ENCODE data around the gene MPDZ.

DNA sequence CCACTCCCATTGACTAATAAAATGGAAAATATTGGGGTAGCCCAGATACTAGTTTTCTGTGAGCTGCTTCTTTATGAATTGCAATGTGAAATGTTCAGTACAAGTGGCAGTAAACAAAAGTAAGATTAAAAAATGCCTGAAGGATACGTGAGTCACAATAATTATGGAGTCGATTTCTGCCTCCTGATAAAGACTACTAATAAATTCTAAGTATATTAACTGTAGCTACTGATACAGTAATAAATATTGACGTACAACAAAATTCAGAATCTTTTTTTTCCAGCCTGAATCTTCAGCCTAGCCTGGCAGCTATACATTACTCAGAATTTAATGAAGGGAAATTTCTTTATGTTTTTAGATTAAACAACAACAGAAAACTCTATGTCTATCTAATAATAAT is 218.1 kb downstream of the MPDZ start:
- TF ChIP-seq, protein P1, sequence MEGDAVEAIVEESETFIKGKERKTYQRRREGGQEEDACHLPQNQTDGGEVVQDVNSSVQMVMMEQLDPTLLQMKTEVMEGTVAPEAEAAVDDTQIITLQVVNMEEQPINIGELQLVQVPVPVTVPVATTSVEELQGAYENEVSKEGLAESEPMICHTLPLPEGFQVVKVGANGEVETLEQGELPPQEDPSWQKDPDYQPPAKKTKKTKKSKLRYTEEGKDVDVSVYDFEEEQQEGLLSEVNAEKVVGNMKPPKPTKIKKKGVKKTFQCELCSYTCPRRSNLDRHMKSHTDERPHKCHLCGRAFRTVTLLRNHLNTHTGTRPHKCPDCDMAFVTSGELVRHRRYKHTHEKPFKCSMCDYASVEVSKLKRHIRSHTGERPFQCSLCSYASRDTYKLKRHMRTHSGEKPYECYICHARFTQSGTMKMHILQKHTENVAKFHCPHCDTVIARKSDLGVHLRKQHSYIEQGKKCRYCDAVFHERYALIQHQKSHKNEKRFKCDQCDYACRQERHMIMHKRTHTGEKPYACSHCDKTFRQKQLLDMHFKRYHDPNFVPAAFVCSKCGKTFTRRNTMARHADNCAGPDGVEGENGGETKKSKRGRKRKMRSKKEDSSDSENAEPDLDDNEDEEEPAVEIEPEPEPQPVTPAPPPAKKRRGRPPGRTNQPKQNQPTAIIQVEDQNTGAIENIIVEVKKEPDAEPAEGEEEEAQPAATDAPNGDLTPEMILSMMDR (IDR thresholded peaks at IDR 0.05), result no peak
- TF ChIP-seq POLR2A (IDR thresholded peaks at IDR 0.05), result no peak
